SH-SY5Y (cell line): ENCODE data around the gene SPRR1A.

Source experiments
- GATA2 ChIP-seq: IDR thresholded peaks from 2 replicates; pipeline ENCODE4 v1.6.1; 2011; ENCODE audit warnings: mild to moderate bottlenecking, low read depth, low read length
- GATA3 ChIP-seq: IDR thresholded peaks from 2 replicates; pipeline ENCODE4 v1.6.1; 2011; ENCODE audit warnings: low read depth, mild to moderate bottlenecking, low read length, moderate library complexity

SPRR1A gene

GRCh38 chr1:152983743-152984142, at the start of gene SPRR1A:
SPRR1A (plus strand) TSS chr1:152984081; CDS start chr1:152985231, 1,150 bp downstream.
- TF ChIP-seq GATA3 (no peak), GATA2 (no peak)

DNA sequence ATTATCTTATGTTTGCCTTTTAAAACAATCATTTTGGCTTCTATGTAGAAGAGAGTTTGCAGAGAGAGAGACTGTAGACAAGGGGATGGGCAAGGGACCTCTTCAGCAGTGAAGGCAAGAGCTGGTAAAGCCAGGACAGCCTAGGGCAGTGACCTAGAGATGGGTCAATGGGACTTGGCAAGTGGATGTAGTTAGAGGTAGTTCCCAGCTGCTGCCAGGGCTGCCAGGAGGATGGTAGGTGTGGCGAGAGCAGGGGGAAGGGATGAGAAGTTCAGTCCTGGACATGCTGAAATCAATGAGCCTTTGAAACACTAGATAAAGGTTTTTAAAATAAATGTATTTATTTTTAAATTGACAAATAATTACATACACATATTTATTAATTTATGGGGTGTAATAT, 43.3 kb upstream of the SPRR1A start:
- TF ChIP-seq GATA2 (no peak), GATA3 (no peak)

- TF ChIP-seq GATA3 (no peak), GATA2 (no peak)
Measured at GRCh38 chr1:152941037-152941711, 42.7 kb upstream of the SPRR1A start.

DNA sequence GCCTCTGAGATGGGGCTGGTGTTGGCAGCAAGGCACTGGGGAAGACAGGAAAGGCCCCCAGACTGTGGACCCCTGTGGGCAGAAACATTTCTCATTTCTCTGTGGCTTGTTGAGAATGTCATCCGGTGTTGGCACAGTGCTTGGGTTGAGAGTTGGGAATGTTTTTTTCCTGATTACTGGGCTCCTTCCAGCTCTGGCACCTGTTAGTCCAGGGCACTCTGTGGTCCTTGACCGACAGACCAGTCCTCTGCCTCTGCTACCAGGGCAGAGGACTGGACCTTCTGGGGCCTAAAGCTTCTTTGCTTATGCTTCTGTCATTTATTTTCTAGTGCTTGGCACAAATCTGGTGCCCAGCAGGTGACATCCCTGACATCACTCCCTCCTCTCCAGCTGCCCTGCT, 41.7 kb upstream of the SPRR1A start:
- TF ChIP-seq GATA2: no peak
- TF ChIP-seq GATA3: no peak

GRCh38 chr1:152946248-152946647, 37.6 kb upstream of the SPRR1A start:
- TF ChIP-seq GATA2 (no peak), GATA3 (no peak)

DNA sequence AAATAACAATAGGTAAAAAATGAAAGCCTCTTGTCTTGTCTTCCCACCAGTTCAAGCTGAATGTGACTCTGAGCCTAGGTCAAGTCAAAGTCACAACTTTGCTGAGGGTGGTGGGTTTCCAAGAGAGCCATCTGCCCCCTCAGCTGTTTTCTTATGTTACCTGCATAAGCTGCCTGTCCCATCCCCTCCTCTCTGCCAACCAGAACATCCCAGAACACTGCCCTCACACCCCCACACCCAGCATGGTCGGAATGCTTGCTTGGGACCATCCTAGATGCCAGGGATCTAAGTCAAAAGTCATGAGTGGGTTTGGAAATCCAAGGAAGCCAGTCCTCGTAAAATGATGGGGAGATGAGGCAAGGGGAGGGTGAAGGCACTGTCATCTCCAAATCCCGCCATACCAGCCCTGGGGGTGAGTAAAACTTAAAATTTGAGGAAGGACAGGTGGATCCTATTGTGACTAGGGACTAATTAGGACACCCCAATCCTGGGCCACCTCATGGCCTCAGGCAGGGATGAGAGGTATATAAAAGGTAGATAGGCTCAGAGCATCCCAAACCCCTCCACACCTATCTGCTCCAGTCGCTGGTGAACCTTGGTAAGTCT, 37.1 kb upstream of the SPRR1A start, which contains the start of gene SPRR5:
Gene SPRR5, plus strand, starts transcription at position 556 of the 606 bp plus-strand sequence. CDS start 1,349 bp downstream, outside the sequence.
- TF ChIP-seq GATA2 (no peak), GATA3 (no peak)

DNA sequence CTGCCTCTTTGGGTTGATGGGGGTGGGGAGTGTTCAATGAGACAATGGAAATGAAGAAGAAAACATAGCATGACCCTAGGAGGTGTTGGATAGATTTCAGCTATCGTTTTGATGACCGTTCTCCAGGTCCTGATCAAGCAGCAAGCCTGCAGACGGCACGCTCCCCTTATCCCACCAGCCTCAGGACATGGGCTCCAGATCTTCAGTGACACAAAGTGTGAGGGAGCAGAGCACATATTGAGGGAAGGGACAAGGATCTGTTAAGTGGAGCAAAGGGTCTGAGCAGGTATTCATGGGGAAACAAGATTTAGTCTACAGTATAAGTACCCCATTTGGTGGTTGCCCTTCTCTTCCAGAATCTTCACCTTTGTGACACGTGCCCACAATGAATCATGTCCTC, 32.2 kb upstream of the SPRR1A start:
- TF ChIP-seq GATA2: no peak

GRCh38 chr1:152953761-152954160, 30.1 kb upstream of the SPRR1A start:
- TF ChIP-seq GATA3: no peak

- TF ChIP-seq GATA2 (no peak), GATA3 (no peak)
Measured at GRCh38 chr1:152954436-152954835, 29.4 kb upstream of the SPRR1A start.

DNA sequence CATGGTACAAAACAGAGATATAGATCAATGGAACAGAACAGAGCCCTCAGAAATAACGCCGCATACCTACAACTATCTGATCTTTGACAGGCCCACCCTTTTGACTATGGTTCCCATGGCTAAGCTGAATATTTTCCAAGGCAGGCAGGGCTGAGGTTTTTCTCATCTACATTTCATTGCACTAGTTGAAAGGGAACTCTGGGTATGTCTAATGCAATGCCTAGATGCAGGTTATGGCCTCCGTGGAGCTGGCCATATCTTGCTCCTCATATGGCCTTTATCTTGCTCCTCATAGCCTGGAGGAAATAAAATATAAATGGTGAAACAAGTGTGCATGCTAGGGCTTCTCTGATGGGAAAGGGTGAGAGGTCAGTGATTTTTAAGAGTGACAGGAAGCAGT, 26.3 kb upstream of the SPRR1A start:
- no peak for TF ChIP-seq GATA3
- no peak for TF ChIP-seq GATA2

GRCh38 chr1:152959273-152959672, 24.6 kb upstream of the SPRR1A start:
- TF ChIP-seq GATA3 (no peak), GATA2 (no peak)

DNA sequence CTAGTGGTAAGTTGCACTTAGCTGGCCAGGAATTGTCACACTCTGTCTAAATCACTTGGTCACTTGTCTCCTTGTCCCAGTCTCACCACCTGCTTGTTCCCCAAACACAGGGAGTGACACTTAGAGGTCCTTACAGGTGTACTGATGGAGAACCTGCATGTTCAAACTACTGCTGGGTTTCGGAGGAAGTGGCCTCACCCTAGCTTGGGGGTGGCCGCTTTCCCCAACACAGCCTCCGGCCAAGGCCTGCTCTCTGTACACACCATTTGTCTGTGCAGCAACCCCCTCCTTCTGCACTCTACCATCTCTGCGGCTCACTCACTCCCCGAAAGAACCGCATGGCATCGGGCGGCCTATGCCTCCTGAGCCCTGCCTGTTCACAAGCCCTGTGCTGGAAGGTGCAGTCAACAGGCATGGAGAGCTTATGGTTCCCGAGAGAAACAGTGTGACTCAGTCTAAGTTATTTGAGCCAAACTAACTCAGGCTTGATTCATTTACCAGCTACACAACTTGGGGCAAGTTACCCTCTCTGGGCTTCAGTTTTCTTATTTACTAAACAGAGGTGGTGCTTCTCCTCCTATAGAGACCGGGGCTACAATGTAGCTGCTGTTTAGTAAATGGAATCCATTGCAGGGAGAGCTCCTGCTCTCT, 24.0 kb upstream of the SPRR1A start:
- TF ChIP-seq GATA3: no peak
- no peak for TF ChIP-seq GATA2

- no peak for TF ChIP-seq GATA2
- TF ChIP-seq GATA3: no peak
Measured at GRCh38 chr1:152960452-152961044, 23.3 kb upstream of the SPRR1A start.

DNA sequence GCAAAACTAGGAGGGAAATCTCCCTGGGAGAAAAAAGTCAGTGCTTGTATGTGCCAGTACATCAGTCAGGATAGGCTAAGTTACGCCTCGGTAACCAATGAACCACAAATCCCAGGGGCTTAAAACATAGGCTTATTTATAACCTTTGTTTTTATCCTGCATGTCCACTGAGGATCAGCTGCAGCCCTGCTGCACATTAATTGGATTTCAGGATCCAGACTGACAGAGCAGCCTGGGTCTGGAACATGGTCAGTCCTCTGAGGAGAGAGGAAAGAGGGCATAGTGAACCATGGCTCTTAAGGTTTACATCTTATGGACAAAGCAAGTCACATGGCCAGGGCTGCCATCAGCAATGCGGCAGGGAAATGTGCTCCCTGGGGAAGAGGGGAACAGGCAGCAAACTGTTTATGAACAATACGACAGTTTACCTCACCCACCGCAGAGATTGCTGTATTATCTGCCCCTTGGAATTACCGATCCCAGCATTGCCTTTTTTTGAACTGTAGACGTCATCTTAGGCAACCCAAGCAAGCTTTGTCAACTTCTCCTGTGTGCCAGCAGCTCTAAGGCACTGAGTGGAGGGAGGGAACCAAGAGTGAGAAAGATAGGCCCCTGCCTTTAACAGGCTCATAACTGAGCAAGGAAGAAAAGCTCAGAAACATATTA, 22.5 kb upstream of the SPRR1A start:
- TF ChIP-seq GATA2: no peak

GRCh38 chr1:152962876-152963415, 20.9 kb upstream of the SPRR1A start:
- no peak for TF ChIP-seq GATA3
- TF ChIP-seq GATA2: no peak
